ENCODE results near the gene L3MBTL4.

L3MBTL4 gene

DNA sequence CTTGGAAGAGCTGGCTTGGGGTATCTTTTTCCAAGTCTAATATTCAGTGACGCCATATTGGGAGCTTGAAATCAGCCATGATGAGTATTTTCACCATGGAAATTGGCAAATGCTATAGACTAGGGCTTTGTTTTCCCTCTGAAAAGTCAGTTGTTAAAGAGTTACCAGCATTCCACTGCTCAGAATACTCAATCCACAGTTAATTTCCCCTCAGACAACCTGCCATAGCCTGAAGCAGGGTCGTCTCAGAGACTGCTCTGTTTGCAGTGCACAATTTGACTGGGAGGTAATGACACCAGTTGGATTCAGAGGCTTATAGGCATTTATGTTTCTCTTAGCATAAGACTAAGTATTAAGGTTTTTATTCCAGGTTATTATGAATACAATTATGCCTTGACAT, 483.9 kb downstream of the L3MBTL4 start:
- H3K4me3 Mint-ChIP-seq, result no peak overlapping the region
- no peak overlapping the region for H3K27ac Mint-ChIP-seq
- H3K27me3 Mint-ChIP-seq, result peaks cover 8% of the 10 kb centered on the region
- no peaks in the 10 kb centered on the region for H3K36me3 Mint-ChIP-seq (ENCODE audit: low read depth)
- intact Hi-C loops (cut with micrococcal nuclease), result no loop called here
- H3K4me1 Mint-ChIP-seq (ENCODE audit: low read depth), result no peaks in the 10 kb centered on the region
- peaks cover 8% of the 10 kb centered on the region for H3K9me3 Mint-ChIP-seq

DNA sequence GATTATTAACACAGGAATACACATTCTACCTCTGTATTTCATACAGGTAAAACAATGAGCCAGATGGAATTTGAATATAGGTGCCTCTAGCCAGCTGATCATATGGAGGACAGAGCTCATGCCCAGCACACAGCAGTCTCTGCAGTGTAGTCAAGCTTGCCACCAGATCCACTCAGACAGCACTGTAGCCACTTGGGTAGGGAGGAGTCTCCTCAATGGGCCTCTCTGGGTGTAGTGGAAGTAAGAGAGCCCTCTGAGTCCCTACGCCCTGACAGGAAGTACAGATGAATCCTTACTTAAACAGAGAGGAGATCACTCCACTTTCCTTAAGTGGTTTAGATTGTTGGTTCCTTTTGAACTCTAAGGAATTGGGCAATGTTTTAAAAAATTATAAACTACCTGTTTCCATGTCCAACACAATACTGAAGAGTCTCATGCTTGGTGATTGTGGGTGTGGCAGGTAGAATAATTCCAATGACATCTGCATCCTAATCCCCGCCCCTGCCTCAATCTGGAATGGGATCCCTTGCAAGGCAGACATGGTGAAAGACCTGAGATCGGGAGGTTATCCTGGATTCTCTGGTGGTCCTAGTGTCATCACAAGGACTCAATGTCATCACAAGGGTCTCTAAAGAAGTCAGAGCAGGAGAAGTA, 496.4 kb downstream of the L3MBTL4 start:
- peaks cover 7% of the 10 kb centered on the region for H3K4me1 Mint-ChIP-seq (ENCODE audit: low read depth)
- no peak overlapping the region for H3K4me3 Mint-ChIP-seq
- intact Hi-C loops (cut with micrococcal nuclease), result no loop called here
- H3K27ac Mint-ChIP-seq, result no peak overlapping the region
- H3K27me3 Mint-ChIP-seq, result no peaks in the 10 kb centered on the region
- H3K9me3 Mint-ChIP-seq, result no peaks in the 10 kb centered on the region
- H3K36me3 Mint-ChIP-seq (ENCODE audit: low read depth), result no peaks in the 10 kb centered on the region

DNA sequence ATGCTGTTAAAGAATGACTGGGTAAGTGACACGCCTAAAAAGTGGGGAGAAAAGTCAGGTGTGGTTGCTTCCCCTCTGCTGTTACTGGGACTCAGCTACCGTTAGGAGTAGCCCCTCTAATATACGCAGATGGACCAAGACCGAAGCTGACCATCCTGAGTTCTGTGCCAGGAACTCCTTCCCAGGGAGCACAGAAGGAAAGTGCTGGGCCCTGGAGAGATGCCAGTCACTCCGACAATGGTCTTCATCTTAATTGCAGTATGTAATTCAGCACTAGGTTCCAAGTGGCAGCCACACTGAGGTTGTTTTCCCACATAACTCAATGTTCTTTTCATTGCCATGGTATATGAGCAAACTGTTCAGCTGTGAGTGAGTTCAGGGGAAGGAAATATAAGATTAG, 499.8 kb downstream of the L3MBTL4 start:
- no peaks in the 10 kb centered on the region for H3K36me3 Mint-ChIP-seq (ENCODE audit: low read depth)
- no peak overlapping the region for H3K27ac Mint-ChIP-seq
- H3K9me3 Mint-ChIP-seq, result no peaks in the 10 kb centered on the region
- H3K4me3 Mint-ChIP-seq, result no peak overlapping the region
- H3K4me1 Mint-ChIP-seq (ENCODE audit: low read depth), result no peaks in the 10 kb centered on the region
- H3K27me3 Mint-ChIP-seq, result no peaks in the 10 kb centered on the region
- intact Hi-C loops (cut with micrococcal nuclease), result no loop called here

DNA sequence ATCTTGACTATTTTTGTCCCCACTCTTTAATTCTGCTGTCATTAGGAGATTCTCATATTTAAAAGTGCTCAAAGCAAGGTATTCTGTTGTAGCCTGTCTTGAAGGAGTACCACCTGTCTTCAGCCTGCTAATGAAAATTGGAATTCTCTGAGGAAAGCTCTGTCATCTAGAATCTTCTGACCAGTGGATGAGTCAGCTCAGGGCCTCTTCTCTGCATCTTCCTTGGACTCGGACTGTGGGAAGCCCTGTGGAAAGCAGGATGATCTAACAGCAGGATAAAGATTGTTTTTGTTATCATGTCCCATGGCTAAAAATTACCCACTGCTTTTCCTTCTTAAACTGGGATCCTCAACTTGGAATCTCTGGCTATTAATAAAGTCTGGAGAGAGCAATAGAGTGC, 500.7 kb downstream of the L3MBTL4 start:
- Mint-ChIP-seq H3K27ac (no peak overlapping the region), H3K4me3 (no peak overlapping the region), H3K9me3 (no peaks in the 10 kb centered on the region), H3K4me1 (ENCODE audit: low read depth) (no peaks in the 10 kb centered on the region), H3K27me3 (no peaks in the 10 kb centered on the region), H3K36me3 (ENCODE audit: low read depth) (no peaks in the 10 kb centered on the region)
- intact Hi-C loops (cut with micrococcal nuclease), result no loop called here

DNA sequence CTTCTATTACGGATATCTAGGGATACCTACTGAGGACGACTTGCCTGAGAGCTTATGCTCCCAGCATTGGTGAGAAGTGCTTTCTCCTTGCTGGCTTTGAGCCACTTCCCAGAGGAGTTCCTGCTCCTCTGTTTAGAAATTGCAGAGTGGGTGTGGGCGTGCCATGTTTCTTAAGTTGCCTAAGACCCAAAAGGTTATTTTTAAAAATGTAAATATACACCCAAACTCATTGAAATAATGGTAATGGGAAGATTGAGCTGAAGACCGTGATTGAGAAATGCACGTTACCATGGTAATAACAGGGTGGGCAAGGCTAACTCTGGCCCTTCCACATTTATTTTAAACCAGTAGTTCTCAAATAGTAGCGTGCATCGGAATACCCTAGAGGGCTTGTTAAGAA, 502.1 kb downstream of the L3MBTL4 start:
- Mint-ChIP-seq H3K36me3 (ENCODE audit: low read depth) (no peaks in the 10 kb centered on the region), H3K27me3 (peaks cover 3% of the 10 kb centered on the region), H3K4me3 (no peak overlapping the region), H3K9me3 (no peaks in the 10 kb centered on the region), H3K4me1 (ENCODE audit: low read depth) (no peaks in the 10 kb centered on the region), H3K27ac (no peak overlapping the region)
- intact Hi-C loops (cut with micrococcal nuclease), result no loop called here

DNA sequence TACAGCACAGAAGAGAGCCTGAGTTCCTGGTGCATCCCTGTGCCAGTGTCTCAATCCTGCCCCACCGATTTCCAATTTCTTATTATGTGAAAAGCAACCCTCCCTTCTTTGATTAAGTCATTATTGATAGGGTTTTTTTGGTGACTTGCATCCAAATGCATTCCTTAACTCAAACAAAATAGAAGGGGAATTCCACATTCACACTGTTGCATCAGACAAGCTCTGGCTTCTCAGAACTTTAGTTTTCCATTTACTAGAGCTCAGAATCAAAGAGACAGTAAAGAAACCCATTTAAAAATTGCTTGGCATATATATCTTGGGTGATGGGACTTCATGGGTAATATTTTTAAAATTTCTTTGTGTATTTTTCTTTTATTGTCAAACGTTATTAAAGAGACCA, 505.6 kb downstream of the L3MBTL4 start:
- H3K36me3 Mint-ChIP-seq (ENCODE audit: low read depth), result no peaks in the 10 kb centered on the region
- no peaks in the 10 kb centered on the region for H3K9me3 Mint-ChIP-seq
- H3K4me3 Mint-ChIP-seq, result no peak overlapping the region
- intact Hi-C loops (cut with micrococcal nuclease), result no loop called here
- no peaks in the 10 kb centered on the region for H3K4me1 Mint-ChIP-seq (ENCODE audit: low read depth)
- no peak overlapping the region for H3K27ac Mint-ChIP-seq
- H3K27me3 Mint-ChIP-seq, result peaks cover 17% of the 10 kb centered on the region
